HepG2 (cell line): Measurements from ENCODE around the gene MST1. TPM values are rescaled to one million over a fixed set of nuclear protein-coding genes. Genes with fewer than 3 reads are reported as not detected.

Experiments used
- CREM ChIP-seq, 2 experiments: sonication (generic) in 1 of 2; formaldehyde crosslinking in 1 of 2; IDR thresholded peaks; 2 replicates each; pipeline versions ENCODE4 v1.4.0 to v1.6.1; 2016 to 2020; ENCODE audit warnings: antibody characterized with exemption in 1 of 2, mild to moderate bottlenecking in 1 of 2, missing genetic modification reagents in 1 of 2
- CSRNP2 ChIP-seq: sonication (generic); formaldehyde crosslinking; conservative IDR thresholded peaks from 2 replicates; pipeline ENCODE4 v1.8.0; 2022; ENCODE audit warnings: low read depth, missing genetic modification reagents
- FOXO1 ChIP-seq: sonication (generic); formaldehyde crosslinking; IDR thresholded peaks from 2 replicates; pipeline ENCODE4 v1.4.0; 2020; ENCODE audit warnings: missing genetic modification reagents
- FOXO4 ChIP-seq: sonication (generic); formaldehyde crosslinking; conservative IDR thresholded peaks from 2 replicates; pipeline ENCODE4 v1.8.1; 2023; ENCODE audit warnings: missing genetic modification reagents
- HOXA7 ChIP-seq: sonication (generic); formaldehyde crosslinking; IDR thresholded peaks from 2 replicates; pipeline ENCODE4 v1.8.1; 2022; ENCODE audit warnings: mild to moderate bottlenecking, missing genetic modification reagents, moderate library complexity
- KDM5B ChIP-seq: sonication (generic); formaldehyde crosslinking; IDR thresholded peaks from 2 replicates; pipeline ENCODE4 v1.4.0; 2020; ENCODE audit warnings: missing genetic modification reagents, mild to moderate bottlenecking, borderline replicate concordance
- MEIS2 ChIP-seq: sonication (generic); formaldehyde crosslinking; IDR thresholded peaks from 2 replicates; pipeline ENCODE4 v1.9.0; 2021; ENCODE audit warnings: mild to moderate bottlenecking, missing genetic modification reagents
- MNT ChIP-seq: fragments of 450-650 bp; IDR thresholded peaks from 2 replicates; pipeline ENCODE4 v1.6.1; 2016
- NCOA1 ChIP-seq: sonication (generic); formaldehyde crosslinking; IDR thresholded peaks from 2 replicates; pipeline ENCODE4 v1.9.0; 2021; ENCODE audit warnings: missing genetic modification reagents
- RFX1 ChIP-seq: fragments of 450-650 bp; IDR thresholded peaks from 2 replicates; pipeline ENCODE4 v1.6.1; 2017
- SKI ChIP-seq: fragments of 450-650 bp; IDR thresholded peaks from one replicate; pipeline ENCODE4 v1.6.1; 2018; ENCODE audit warnings: mild to moderate bottlenecking; ENCODE audit not compliant: partially characterized antibody
- TEF ChIP-seq: sonication (generic); formaldehyde crosslinking; IDR thresholded peaks from 2 replicates; pipeline ENCODE4 v1.5.0; 2020; ENCODE audit warnings: missing genetic modification reagents
- ZBTB49 ChIP-seq: sonication (generic); formaldehyde crosslinking; IDR thresholded peaks from 2 replicates; pipeline ENCODE4 v1.4.0; 2020; ENCODE audit warnings: missing genetic modification reagents, borderline replicate concordance
- ZNF263 ChIP-seq: sonication (generic); formaldehyde crosslinking; IDR thresholded peaks from 2 replicates; pipeline ENCODE4 v1.4.0; 2020; ENCODE audit warnings: missing genetic modification reagents
- ZNF30 ChIP-seq: sonication (generic); formaldehyde crosslinking; IDR thresholded peaks from 2 replicates; pipeline ENCODE4 v1.5.0; 2020; ENCODE audit warnings: mild to moderate bottlenecking, missing genetic modification reagents
- ZNF468 ChIP-seq: sonication (generic); formaldehyde crosslinking; IDR thresholded peaks from 2 replicates; pipeline ENCODE4 v1.8.0; 2022; ENCODE audit warnings: mild to moderate bottlenecking, moderate library complexity, missing genetic modification reagents
- ZNF674 ChIP-seq: sonication (generic); formaldehyde crosslinking; IDR thresholded peaks from 2 replicates; pipeline ENCODE4 v1.5.0; 2020; ENCODE audit warnings: low read depth, mild to moderate bottlenecking, missing genetic modification reagents
- ZNF883 ChIP-seq: sonication (generic); formaldehyde crosslinking; IDR thresholded peaks from 2 replicates; pipeline ENCODE4 v1.5.1; 2020; ENCODE audit warnings: mild to moderate bottlenecking, missing genetic modification reagents; ENCODE audit errors: not compliant biosample characterization
- polyA plus RNA-seq, 8 experiments: library from polyadenylated mRNA; depleted of rRNA in 3 of 8; stranded (reverse) in 7 of 8; unstranded in 1 of 8; fragments of >200 nt; fragmentation: Illumina TruSeq in 4 of 8; extraction: Trizol in 4 of 8; gene quantifications; 2 replicates each; pipeline versions ENCODE4 v1.2.1 to v1.2.3, GENCODE V29; 2011 to 2016; ENCODE audit warnings: low read depth in 4 of 8, missing spikeins in 1 of 8, mixed read lengths in 1 of 8; ENCODE audit not compliant: insufficient read depth in 1 of 8
- total RNA-seq, 5 experiments: library from RNA; depleted of rRNA; stranded (reverse); fragments of >200 nt; fragmentation: Illumina TruSeq; extraction: Trizol; gene quantifications; 2 replicates each; pipeline ENCODE4 v1.2.3, GENCODE V29; 2016; ENCODE audit warnings: low read depth in 1 of 5
- TF ChIP-seq, protein P1 (sequence below): sonication (generic); formaldehyde crosslinking; IDR thresholded peaks from 2 replicates; pipeline ENCODE4 v1.5.0; 2020; ENCODE audit warnings: mild to moderate bottlenecking, low read depth, missing genetic modification reagents, borderline replicate concordance
- TF ChIP-seq, protein P2 (sequence below): IDR thresholded peaks from 2 replicates; pipeline ENCODE4 v1.6.1; 2016; ENCODE audit warnings: mild to moderate bottlenecking, missing biosample characterization, missing genetic modification reagents

The MST1 gene
- total and polyA plus RNA-seq, 2 of the 13 experiments (the other 11 are each of a cell fraction or from before 2014, with no cell fraction given), result 189 to 452 TPM

DNA sequence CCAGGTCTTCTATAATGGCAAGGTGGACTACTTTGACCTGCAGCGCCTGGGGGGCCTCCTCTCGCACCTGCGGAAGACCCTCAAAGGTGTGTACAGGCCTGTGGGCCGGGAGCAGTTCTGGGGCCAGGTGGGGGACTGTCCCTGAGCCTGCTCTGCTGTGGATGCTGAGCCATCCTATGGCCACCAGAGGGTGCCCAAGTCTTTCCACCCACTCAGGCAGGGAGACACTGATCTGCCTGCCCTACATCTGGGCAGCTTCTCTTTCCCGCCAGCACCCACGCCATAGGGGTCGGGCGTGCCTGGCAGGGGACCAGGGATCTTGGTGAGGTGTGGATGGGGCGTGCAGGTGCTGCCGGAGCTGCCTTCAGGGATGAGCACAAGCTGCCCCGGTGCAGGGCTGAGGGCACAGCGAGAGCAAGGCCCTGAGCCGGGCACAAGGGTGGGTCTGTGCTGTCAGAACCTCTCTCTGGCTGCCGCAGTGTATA, 14.2 kb upstream of the MST1 start (continued):
- TF ChIP-seq ZNF30 (CRISPR knock-in tag), result no peak
- no peak for TF ChIP-seq FOXO4 (CRISPR knock-in tag)
- TF ChIP-seq SKI, result no peak
- TF ChIP-seq HOXA7 (CRISPR knock-in tag), result no peak
- TF ChIP-seq MNT, result no peak
- no peak for TF ChIP-seq ZNF263 (CRISPR knock-in tag)
- peak; percentile 48 for TF ChIP-seq ZNF883 (CRISPR knock-in tag)
- TF ChIP-seq RFX1, result no peak
- TF ChIP-seq KDM5B (CRISPR knock-in tag), result 0 out of 2 replicates have a peak, but pooled peaks have one; percentile 11
- TF ChIP-seq, protein P1, sequence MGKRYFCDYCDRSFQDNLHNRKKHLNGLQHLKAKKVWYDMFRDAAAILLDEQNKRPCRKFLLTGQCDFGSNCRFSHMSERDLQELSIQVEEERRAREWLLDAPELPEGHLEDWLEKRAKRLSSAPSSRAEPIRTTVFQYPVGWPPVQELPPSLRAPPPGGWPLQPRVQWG (CRISPR knock-in tag), result no peak
- peak; percentile 36; the same call in 1 of the 2 replicates for TF ChIP-seq MEIS2
- peak; percentile 36; the same call in 1 of the 2 replicates for TF ChIP-seq FOXO1
- TF ChIP-seq, protein P2, sequence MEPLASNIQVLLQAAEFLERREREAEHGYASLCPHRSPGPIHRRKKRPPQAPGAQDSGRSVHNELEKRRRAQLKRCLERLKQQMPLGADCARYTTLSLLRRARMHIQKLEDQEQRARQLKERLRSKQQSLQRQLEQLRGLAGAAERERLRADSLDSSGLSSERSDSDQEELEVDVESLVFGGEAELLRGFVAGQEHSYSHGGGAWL (CRISPR knock-in tag), result no peak
- TF ChIP-seq ZNF674 (CRISPR knock-in tag), result no peak
- TF ChIP-seq CREM (IDR thresholded peaks at IDR 0.05), result no peak
- TF ChIP-seq CREM (CRISPR knock-in tag; IDR thresholded peaks at IDR 0.05), result no peak
- TF ChIP-seq CSRNP2, result no peak
- TF ChIP-seq ZNF468 (CRISPR knock-in tag), result no peak
- TF ChIP-seq NCOA1, result no peak
- TF ChIP-seq TEF, result no peak
- no peak for TF ChIP-seq ZBTB49 (CRISPR knock-in tag)
